ENCODE results near the gene DNAJC3.

DNA sequence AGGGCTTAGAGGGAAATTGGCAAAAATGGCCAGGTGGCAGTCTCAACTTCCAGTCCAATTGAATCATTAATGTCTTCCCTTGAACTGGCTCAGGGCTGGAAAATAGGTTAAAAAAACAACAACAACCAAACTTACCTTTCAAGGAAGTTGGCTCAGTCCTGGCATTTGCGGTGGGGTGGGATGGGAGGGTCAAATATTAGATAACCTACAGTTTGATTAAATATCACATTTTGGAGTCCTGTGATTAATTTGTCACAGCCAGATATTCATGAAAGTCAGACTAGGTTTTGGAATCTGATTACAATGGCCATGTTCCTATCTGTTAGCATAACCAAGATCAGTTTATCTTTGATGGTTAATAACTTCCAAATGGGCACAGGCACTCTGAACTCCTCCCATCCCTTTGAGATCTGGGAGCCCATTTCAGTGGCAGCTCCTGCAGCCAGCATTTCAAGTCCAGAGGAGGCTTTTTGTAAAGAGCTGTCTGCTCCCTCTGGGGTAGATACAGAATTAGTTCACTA lies 24.6 kb upstream of the DNAJC3 start:
- TF ChIP-seq, protein P1, sequence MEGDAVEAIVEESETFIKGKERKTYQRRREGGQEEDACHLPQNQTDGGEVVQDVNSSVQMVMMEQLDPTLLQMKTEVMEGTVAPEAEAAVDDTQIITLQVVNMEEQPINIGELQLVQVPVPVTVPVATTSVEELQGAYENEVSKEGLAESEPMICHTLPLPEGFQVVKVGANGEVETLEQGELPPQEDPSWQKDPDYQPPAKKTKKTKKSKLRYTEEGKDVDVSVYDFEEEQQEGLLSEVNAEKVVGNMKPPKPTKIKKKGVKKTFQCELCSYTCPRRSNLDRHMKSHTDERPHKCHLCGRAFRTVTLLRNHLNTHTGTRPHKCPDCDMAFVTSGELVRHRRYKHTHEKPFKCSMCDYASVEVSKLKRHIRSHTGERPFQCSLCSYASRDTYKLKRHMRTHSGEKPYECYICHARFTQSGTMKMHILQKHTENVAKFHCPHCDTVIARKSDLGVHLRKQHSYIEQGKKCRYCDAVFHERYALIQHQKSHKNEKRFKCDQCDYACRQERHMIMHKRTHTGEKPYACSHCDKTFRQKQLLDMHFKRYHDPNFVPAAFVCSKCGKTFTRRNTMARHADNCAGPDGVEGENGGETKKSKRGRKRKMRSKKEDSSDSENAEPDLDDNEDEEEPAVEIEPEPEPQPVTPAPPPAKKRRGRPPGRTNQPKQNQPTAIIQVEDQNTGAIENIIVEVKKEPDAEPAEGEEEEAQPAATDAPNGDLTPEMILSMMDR (IDR thresholded peaks at IDR 0.05; ENCODE audit: low read depth, low read length) = no peak
- TF ChIP-seq EZH2phosphoT487 (IDR thresholded peaks at IDR 0.05; ENCODE audit: low read depth) = no peak

Measured in OCI-LY3 (cell line).